NB4 (cell line): ENCODE data around the gene ZNF730.

Source experiments
- CTCF ChIP-seq: IDR thresholded peaks from one replicate; pipeline ENCODE4 v1.5.1; 2012; ENCODE audit warnings: low read depth, low read length
- MAX ChIP-seq: IDR thresholded peaks from 2 replicates; pipeline ENCODE4 v1.6.1; 2011; ENCODE audit warnings: low read depth, low read length
- MYC ChIP-seq: IDR thresholded peaks from 2 replicates; pipeline ENCODE4 v1.6.1; 2011; ENCODE audit warnings: low read depth, low read length
- POLR2A ChIP-seq: IDR thresholded peaks from 2 replicates; pipeline ENCODE4 v1.6.1; 2011; ENCODE audit warnings: mild to moderate bottlenecking; ENCODE audit not compliant: insufficient read length; ENCODE audit errors: extremely low read depth

GRCh38 chr19:23183251-23183650, 66.4 kb downstream of the ZNF730 start:
- TF ChIP-seq CTCF, result no peak
- no peak for TF ChIP-seq POLR2A
- no peak for TF ChIP-seq MYC
- TF ChIP-seq MAX, result no peak
